Muscle of arm (tissue), 14 donors: ENCODE results near the gene KCNH3. TPM values are rescaled to one million over a fixed set of nuclear protein-coding genes. Genes with fewer than 3 reads are reported as not detected.
"Not testable (repeated sequence)": the region's sequence is repeated elsewhere in the genome, so short reads cannot be mapped to it uniquely, and the experiment has no call there.

ENCODE experiments used
- DNase-seq: peaks from one replicate; pipeline ENCODE4 v3.0.0-alpha.2; 2013
- long read RNA-seq, 11 donors: transcript quantifications; one replicate each; lab custom pipeline, GENCODE V29; 2026
- polyA plus RNA-seq, 12 donors: library from polyadenylated mRNA; unstranded; fragments of 120-200 nt; gene quantifications; one replicate each; pipeline ENCODE4 v1.2.1, GENCODE V29; 2013; ENCODE audit not compliant: insufficient read length in 12 of 12

Gene KCNH3, protein sequence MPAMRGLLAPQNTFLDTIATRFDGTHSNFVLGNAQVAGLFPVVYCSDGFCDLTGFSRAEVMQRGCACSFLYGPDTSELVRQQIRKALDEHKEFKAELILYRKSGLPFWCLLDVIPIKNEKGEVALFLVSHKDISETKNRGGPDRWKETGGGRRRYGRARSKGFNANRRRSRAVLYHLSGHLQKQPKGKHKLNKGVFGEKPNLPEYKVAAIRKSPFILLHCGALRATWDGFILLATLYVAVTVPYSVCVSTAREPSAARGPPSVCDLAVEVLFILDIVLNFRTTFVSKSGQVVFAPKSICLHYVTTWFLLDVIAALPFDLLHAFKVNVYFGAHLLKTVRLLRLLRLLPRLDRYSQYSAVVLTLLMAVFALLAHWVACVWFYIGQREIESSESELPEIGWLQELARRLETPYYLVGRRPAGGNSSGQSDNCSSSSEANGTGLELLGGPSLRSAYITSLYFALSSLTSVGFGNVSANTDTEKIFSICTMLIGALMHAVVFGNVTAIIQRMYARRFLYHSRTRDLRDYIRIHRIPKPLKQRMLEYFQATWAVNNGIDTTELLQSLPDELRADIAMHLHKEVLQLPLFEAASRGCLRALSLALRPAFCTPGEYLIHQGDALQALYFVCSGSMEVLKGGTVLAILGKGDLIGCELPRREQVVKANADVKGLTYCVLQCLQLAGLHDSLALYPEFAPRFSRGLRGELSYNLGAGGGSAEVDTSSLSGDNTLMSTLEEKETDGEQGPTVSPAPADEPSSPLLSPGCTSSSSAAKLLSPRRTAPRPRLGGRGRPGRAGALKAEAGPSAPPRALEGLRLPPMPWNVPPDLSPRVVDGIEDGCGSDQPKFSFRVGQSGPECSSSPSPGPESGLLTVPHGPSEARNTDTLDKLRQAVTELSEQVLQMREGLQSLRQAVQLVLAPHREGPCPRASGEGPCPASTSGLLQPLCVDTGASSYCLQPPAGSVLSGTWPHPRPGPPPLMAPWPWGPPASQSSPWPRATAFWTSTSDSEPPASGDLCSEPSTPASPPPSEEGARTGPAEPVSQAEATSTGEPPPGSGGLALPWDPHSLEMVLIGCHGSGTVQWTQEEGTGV
- 1 to 10 TPM in 6 of 12 donors, under 1 TPM in 4, not detected in 2; 0.75 to 2.5 (median 1.2) TPM for polyA plus RNA-seq
- long read RNA-seq, donor 1, result 0 reads
- long read RNA-seq, donor 2, result 0 reads
- long read RNA-seq, donor 3, result 0 reads
- long read RNA-seq, donor 4, partial matches to known transcripts, result 5 of 5 reads
- long read RNA-seq, donor 4, other reads (novel, unspliced or antisense), result 0 of 5 reads
- long read RNA-seq, donor 5, result 0 reads
- long read RNA-seq, donor 6, result 0 reads
- long read RNA-seq, donor 7, partial matches to known transcripts, result 0 of 5 reads
- long read RNA-seq, donor 7, other reads (novel, unspliced or antisense), result 5 of 5 reads
- long read RNA-seq, donor 8, partial matches to known transcripts, result 20 of 38 reads
- long read RNA-seq, donor 8, other reads (novel, unspliced or antisense), result 17 of 38 reads
- long read RNA-seq, donor 9, result 0 reads
- long read RNA-seq, donor 10, result 0 reads
- long read RNA-seq, donor 11, result 0 reads

DNA sequence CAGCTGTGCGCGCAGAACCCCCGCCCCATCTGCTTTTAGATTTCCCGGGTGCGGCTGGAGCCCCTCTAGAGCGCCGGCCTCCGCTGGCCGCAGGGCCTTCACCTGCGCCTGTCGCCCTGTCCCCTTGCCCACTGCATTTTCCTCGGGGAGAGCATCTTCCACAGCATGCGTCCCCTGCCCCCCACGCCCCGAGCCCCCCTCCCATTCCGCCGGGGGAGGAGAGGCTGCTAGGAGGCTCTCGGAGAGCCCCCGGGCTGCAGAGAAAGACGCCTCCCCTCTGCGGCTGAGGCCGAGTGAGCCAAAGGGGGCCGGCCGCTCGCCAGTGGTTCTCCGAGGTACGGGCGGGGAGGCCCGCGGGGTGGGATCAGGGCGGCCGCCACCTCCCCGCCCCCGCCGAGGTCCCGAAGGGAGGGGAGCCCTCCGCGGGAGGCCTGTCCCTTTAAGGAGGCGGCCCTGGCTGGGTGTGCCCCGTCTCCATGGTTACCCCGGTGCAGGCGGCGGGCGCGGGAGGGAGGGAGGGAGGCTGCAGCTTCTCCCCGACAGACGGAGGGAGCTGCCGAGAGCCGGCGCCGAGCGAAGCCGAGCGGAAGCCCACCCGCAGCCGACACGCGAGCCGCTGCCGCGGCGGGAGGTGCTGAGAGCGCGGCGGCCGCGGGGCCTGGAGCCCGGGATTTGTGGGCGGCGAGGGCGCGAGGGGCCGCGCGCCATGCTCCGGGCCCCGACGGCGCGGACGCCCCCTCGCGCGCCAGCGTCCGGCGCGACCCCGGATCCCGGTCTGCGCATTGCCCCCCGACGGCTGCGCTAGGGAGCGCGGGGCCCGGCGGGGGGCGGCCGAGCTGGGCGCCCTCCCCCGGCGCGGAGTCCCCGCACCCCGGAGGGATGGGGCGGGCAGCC is at the start of gene KCNH3:
TSS of gene KCNH3 (plus strand) at position 521 of the 894 bp plus-strand sequence. CDS start 387 bp downstream, outside the sequence.
- DNase-seq, result peak; percentile 57

DNA sequence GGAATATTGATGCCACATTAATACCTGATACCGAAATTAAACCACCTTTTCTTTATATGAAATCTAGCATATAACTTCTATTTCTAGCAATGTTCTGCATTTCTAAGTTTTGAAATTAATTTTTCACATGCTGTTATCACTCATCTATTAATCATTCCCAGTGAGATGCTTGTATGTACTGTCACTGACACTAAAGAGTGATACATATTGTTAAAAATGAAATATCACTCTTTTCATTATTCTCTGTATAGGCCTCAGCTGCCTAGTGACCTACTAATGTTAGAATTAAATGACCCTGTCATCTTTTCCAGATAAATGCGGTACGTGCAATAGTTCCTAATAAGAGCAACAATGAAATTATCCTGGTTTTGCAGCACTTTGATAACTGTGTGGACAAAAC is 49.7 kb upstream of the KCNH3 start:
- no peak for DNase-seq

DNA sequence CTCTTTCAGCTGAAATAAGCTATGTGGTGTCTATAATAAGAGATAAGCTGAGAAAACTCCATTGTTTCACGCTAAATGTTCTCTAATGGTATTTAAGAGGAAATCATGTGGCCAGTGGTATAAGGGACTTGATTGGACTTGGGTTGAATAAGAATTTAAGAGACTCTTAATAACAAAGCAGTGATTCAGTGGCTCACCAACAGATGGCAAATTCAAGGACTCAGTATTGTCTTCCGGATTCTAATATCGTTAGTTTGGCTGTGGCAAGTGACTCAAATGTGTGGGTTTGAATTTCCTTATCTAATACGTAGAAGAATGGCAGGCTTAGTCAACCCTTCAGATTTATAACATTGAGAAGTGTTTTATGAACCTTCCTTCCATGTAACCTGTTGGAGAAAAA is 49.1 kb upstream of the KCNH3 start:
- DNase-seq, result no peak

DNA sequence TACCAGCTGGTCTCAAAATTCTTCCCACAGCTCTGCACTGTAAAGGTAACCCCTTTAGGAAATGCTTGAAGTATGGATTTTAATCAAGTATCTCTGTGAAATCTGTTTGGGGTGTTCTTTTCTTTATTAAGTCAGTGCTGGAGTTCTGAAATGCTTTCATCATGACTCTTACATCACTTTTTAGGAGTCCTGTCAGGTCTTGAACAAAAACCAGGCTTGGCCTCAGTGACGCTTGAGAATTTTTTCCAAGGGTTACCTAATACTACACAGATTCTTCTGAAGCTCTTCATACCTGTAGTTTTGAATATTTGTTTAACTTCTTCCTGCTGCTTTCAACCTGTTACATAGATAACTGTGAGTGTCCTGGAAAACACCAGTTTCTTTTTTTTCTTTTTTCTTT is 47.0 kb upstream of the KCNH3 start:
- no peak for DNase-seq

DNA sequence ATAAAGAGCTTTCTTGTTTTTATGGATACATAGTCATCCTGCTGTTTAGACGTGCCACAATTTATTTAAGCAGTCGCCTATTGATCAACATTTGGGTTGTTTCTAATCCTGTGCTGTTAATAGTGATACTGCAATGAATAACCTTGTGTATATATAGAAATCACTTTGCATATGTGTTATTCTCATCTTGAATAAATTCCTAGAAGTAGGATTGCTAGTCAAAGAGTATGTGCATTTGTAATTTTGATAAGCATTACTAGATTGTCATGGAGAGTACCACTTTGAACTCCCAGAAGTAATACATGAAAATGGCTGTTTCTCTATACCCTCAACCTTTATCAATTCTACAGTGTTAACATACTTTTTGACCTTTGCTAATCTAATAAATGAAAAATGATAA is 44.9 kb upstream of the KCNH3 start:
- DNase-seq, result no peak

DNA sequence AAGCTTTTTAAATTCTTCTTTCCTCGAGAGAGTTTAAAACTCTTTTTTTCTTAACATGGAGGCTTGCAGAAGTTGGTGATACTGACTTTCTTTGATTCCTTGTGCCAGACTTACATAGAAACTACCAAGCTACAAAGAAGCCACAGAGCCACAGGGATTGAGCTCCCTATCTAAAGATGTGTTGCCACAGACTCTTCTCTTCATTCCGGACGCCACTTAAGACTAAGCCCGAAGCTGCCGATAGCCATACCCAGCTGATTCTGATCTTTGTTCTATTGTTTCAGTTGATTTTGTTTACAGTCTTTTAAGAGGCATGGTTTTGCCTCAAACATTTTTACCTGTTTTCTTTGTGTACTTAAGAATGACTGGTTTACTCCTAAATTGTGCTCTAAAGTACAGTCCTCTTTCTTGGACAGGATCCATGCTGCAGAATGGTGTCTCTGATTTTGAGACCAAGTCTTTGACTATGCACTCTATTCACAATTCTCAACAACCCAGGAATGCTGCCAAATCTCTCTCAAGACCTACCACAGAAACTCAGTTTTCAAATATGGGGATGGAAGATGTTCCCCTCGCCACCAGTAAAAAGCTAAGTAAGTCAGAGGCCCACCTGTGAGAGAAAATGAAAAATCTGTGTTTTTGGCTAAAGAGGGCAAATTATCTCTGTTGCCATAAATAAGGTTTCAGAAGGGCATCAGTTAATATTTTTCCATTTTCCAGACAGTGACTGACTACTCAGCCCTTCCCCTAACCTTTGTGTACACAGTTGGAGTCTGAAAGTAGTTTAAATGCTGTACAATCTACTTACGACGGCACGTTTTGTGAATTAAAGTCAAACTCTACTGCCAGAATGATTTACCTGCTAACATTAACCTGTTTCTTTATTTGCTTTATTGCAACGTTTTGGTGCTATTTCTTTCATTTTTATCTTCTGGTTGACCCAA is 42.1 kb upstream of the KCNH3 start:
- DNase-seq, result no peak

DNA sequence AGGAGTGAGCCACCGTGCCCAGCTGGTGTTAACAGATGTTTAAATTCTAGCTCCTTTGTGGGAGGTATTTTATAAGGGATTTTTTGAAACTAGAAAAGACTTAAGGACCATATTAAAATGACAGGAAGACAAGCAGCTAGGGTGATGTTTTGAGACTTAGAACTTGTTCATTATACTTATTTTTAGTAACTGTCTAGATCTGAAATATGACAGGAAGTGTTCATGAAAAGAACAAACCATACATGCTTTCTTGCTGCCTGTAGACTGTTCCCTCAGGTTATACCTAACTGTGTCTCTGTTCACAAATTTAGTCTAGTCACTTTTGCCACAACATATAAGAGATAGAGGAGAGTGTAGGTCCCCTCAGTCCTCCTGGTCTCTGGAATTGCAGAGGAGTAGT is 36.9 kb upstream of the KCNH3 start:
- DNase-seq, result no peak

DNA sequence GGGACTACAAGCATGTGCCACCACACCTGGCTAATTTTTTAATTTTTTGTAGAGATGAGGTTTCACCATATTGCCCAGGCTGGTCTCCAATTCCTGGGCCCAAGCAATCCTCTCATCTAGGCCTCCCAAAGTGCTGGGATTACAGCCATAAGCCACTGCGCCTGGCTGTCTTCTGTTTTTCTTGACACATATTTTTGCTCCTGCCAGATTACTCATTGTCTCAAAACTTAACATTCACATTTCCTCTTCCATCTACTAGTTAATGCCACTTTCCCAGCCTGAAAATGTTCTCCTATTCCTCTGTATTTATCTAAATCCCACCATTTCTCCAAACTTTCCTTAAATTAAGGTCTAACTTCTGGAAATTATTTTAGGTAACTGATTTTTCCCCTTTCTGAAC is 36.2 kb upstream of the KCNH3 start:
- no peak for DNase-seq

DNA sequence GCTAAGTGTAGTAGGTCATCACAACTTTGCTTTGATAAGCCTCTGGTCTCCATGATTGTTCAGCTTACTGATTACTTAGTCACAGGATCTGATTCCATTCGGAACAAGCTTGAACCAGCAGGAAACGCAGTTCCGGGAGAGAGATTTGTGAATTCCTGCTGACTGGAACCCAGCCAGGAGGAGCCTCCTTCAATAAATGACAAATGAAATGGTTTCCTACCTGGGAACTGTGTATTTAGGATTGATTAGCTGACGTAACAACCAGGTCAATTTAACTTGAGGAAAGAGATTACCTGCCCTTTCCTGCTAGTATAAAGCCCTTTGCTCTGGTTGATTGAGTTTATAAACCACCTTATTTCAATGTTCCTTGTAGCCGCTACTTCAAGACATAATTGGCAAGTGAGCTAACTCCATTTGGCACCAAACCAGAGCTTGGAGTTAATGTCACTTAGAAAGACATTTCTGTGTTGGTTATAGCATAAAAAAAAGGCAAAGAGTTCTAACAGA is 35.1 kb upstream of the KCNH3 start:
- no peak for DNase-seq

DNA sequence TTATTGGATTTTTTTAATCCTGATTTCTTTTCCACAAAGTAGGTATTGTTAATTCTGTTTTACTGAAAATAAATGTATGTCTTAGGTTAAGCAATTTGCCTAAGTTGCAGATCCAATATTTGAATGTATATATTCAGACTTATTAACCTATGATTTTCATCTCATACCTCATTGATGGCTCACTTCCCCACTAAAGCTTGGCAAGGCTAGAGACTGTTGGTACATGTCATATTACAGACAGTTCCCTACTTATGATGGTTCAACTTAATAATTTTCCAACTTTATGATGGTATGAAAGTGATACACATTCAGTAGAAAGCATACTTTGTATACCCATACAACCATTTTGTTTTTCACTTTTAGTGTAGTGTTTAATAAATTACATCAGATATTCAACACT is 33.2 kb upstream of the KCNH3 start:
- no peak for DNase-seq

DNA sequence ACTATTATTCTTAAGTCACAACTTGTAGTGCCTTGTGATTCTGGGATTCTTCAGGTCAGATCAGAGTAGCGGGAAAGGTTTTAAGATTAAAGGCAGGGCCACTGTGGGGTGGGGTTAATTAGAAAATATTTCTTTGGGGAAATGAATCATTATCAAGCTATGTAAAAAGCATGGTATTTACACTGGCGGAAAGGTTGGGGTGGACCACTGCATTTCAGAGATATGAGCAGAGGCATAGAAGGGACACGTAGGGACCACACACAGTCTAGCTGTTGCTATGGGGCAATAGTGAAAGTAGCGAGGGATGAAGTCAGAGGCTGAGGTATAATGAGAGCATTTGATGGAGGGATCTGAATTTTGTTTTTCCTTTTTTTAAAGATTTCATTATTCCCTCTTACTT is 31.7 kb upstream of the KCNH3 start:
- no peak for DNase-seq

DNA sequence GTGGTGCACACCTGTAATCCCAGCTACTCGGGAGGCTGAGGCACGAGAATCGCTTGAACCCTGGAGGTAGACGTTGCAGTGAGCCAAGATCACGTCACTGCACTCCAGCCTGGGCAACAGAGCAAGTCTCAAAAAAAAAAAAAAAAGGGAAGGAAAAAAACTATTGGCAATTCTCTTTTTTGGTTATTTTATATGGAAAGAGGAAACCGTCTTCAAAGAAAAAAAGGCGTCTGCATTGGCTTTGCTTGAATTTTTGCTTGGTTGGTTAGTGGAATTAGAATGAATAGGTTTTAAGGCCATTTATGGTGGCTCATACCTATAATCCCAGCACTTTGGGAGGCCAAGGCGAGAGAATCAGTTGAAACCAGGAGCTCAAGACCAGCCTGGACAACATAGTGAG is 29.1 kb upstream of the KCNH3 start:
- DNase-seq, result not testable (repeated sequence)

DNA sequence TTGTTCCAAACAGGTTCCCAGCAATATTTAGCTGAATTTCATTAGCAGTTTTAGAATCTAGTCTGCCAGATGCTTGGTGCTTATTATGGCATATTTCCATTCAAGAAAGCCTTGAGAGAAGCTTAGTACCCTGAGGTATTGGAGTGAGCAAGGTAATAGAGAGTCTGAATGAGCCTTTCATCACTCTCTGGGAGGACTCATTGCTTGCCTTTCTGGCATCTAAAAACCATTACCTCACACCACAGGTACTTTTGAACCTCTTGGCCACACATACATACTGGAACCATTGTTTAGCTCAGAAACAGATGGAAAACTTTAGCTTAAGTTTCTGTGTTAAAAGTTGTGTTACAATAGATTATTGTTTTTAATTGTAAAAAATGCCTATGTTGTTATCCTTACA is 27.4 kb upstream of the KCNH3 start:
- no peak for DNase-seq

DNA sequence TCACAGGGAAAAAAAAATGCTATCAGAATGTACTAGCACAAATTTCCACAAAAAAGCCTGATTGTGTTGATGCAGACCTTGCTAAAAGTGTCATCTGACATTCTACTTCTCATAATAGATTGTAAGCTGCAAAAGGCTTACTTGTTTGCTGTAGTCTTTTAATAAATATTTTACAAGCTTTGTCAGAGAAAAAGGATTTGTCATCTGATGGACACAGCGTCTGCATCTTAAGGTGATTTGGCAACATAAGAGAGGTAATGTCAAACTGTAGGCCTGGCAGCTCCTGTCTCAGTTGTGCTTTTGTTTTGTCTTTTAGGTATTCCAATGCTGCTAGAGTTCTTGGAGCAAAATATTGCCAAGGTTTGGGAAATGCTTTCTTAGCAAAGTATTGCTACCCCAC is 26.3 kb upstream of the KCNH3 start:
- no peak for DNase-seq

DNA sequence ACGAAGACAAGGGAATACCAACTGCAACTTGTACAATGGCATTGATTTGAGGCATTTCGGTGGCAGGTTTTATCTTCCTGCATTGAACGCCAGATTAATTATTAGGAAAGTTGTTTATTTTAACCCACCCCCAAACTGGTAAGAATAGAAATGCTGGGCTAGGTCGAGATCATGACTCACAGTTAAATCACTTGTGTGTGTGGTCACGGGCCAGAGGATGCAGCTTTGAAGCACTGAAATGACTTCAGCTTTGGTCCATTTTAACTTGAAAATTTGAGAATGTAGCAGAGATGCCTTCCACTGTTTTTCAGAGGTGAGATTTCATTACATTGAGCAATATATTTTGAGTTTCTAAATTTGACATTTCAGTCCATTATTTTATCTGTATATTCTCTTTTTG is 23.6 kb upstream of the KCNH3 start:
- no peak for DNase-seq

DNA sequence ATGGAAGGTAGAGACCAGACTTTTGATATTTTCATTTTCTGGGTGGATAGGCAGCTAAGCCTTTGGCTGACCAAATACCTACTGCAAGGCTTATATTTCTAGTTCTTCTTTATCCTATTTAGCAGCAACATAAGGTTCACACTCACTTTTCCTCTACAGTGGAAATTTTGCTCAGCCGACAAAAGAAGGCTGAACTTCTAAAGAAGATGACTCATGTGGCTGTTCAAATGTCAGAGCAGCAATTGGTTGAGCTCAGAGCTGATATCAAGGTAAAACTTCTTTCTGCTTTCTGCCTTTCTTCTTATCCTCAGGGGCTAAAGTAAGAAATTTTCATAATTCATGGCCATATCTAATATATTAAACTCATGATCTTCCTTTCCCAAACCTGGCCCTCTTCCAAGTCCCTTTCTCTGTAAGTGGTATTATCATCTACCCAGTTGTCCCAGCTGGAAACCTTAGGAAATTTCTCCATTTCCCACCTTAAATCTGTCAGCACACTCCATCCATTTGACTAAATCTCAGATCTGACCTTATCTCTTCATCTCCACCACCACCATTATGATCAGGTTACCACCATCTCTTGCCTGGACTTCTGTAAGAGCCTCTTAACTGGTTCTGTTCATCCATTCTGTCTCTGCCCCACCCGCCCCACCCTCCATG is 19.8 kb upstream of the KCNH3 start:
- no peak for DNase-seq

DNA sequence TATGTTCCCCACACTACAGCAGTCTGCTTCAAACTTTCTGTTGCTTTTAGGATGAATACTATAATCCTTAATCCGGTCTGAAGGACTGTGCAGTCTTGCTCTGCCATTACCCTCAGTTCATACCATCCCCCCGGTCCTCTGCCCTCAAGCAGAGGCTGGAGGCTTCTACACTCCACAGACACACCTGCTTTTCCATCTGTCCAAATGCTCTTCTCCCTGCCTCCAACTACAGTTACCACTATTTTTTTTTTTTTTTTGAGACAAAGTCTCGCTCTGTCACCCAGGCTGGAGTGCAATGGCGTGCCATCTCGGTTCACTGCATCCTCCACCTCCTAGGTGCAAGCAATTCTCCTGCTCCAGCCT is 19.3 kb upstream of the KCNH3 start:
- DNase-seq, result no peak

DNA sequence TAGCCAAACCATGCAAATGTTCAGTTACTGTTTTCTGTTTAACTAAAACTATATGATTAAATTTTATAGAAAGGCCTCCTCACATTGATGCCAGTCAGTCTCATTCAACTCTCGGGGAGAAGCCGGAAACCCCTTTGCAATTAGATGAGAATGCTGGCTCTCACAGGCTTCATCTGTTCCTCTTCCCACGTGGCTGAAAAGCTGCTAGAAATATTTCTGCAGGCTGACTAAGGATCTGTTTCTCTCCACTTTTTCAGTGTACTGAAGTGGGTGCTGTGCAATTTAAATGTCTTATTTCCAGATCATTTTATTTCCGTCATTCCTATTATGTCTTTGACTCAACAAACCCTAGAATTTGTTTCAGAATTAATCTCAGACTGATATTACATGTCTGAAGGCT is 17.4 kb upstream of the KCNH3 start:
- DNase-seq, result no peak
